DMS53 treated with DMSO at 0.1 percent for 48 hours (cell line): Measurements from ENCODE around the gene PCDHGA12.

Source experiments
- DNase-seq: peaks from one replicate; lab custom pipeline; 2025; ENCODE audit not compliant: unreplicated experiment; lab: John Stamatoyannopoulos, UW

PCDHGA12 gene

DNA sequence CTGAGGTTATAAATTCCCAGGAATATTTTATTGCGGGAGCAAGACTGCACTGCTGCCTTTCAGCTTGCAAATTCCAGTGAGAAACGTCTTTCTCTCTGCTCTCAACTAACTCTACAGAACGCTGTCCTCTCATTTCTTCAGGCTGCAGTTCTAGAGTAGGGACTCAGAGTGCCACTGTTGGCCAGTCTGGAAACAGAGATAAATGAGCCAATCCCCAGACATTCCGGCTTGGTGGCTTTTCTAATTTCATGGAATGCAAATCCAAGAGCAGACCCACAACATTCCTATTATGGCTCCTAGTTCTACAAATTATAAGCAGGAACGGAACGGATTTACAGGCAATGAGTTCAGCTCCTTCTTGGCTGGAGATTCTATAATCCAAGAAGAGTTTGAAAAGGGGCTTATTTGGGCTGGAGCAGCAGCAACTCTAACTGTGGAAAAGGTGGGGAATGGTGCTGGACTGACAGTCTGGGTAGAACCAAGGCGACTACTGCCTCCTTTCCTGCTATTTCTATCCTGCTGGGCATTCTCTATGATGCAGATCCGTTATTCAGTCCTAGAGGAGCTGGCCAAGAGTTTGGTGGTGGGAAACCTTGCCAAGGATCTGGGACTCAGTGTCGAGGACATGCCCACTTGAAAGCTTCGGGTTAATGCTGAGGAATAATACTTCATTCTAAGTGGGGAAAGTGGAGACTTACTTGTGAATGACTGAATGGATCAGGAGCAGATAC is 9.3 kb downstream of the PCDHGA12 start:
- DNase-seq, result no peak

DNA sequence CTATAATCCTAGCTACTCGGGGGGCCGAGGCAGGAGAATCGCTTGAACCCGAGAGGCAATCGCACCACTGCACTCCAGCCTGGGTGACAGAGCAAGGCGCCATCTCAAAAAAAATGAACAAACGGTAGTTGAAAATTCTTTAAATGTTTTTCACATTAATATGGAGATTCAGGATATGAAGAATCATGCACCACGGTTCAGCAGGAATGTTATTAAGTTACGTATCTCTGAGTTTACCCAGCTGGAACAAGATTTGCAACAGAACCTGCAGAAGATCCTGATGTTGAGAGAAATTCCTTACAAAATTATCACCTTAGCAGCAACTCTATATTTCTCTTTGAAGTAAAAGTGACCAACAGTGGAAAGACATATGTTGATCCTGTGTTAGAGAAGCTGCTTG is 10.0 kb downstream of the PCDHGA12 start:
- no peak for DNase-seq

DNA sequence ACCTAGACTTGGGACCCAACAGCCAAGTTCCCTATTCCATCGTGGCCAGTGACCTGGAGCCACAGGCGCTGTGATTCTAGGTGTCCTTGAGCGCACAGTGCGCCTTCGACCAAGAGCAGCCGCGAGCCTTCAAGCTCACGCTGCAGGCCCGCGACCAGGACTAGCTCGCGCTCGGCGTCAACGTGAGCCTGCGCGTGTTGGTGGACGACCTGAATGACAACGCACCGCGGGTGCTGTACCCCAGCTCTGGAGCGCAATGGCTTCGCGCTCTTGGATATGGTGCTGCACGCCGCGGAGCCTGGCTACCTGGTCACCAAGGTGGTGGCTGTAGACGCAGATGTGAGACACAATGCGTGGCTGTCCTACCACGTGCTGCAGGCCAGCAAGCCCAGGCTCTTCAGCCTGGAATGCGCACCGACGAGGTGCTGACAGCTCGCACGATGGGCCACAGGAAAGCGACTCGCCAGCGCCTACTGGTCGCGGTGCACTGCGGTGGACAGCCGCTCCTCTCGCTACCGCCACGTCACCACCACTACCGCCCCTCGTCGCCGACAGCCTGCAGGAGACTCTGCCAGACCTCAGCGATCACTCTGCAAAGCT is 11.4 kb downstream of the PCDHGA12 start:
- no peak for DNase-seq

DNA sequence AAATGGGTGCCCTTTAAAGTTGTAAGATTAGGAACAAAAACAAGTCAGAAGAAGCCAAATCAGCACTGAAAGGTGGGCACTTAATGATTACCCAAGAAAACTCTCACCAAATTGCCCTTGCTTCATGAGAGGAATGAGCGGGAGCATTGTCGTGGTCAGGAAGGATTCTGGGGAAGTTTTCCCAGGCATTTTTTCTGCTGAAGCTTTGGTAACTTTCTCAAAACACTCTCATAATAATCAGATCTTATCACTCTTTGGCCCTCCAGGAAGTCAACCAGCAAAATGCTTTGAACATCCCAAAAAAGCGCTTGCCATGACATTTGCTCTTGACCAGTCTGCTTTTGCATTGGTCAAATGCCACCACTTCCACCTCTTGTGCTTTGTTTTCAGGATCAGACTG is 35.0 kb downstream of the PCDHGA12 start:
- DNase-seq, result no peak

DNA sequence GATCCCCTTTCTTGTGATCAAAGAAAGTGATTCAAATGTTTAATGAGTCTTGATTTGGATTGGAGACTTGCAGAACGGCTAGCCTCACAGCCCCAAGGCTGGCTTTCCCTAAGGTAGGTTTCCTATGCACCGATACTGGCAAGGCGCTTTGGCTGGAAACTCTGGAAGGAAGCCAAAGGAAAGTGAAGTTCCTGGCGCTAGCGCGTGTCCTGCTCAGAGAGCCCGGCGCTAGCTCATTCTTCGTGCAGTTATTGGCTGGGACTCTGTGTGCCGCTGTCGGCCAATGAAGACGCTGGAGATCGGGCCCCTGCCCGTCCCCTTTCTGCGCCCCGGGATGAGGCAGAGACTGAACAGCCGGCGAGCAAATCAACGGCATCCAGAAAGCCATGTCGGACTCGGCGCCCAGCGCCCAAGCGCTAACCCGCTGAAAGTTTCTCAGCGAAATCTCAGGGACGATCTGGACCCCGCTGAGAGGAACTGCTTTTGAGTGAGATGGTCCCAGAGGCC is 45.4 kb downstream of the PCDHGA12 start, which contains the start of gene PCDHGC3:
Gene PCDHGC3 (plus strand): TSS at position 342 of the 507 bp plus-strand sequence. CDS start 151 bp downstream, at position 493.
- peak; percentile 63 for DNase-seq

DNA sequence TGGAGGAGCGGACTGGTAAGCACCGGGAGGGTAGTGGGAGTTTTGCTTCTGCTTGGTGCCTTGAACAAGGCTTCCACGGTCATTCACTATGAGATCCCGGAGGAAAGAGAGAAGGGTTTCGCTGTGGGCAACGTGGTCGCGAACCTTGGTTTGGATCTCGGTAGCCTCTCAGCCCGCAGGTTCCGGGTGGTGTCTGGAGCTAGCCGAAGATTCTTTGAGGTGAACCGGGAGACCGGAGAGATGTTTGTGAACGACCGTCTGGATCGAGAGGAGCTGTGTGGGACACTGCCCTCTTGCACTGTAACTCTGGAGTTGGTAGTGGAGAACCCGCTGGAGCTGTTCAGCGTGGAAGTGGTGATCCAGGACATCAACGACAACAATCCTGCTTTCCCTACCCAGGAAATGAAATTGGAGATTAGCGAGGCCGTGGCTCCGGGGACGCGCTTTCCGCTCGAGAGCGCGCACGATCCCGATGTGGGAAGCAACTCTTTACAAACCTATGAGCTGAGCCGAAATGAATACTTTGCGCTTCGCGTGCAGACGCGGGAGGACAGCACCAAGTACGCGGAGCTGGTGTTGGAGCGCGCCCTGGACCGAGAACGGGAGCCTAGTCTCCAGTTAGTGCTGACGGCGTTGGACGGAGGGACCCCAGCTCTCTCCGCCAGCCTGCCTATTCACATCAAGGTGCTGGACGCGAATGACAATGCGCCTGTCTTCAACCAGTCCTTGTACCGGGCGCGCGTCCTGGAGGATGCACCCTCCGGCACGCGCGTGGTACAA is 46.0 kb downstream of the PCDHGA12 start:
- DNase-seq, result peak; percentile 25

DNA sequence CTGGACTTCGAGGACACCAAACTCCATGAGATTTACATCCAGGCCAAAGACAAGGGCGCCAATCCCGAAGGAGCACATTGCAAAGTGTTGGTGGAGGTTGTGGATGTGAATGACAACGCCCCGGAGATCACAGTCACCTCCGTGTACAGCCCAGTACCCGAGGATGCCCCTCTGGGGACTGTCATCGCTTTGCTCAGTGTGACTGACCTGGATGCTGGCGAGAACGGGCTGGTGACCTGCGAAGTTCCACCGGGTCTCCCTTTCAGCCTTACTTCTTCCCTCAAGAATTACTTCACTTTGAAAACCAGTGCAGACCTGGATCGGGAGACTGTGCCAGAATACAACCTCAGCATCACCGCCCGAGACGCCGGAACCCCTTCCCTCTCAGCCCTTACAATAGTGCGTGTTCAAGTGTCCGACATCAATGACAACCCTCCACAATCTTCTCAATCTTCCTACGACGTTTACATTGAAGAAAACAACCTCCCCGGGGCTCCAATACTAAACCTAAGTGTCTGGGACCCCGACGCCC is 46.8 kb downstream of the PCDHGA12 start:
- DNase-seq, result no peak

DNA sequence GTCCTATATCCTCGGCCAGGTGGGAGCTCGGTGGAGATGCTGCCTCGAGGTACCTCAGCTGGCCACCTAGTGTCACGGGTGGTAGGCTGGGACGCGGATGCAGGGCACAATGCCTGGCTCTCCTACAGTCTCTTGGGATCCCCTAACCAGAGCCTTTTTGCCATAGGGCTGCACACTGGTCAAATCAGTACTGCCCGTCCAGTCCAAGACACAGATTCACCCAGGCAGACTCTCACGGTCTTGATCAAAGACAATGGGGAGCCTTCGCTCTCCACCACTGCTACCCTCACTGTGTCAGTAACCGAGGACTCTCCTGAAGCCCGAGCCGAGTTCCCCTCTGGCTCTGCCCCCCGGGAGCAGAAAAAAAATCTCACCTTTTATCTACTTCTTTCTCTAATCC is 47.5 kb downstream of the PCDHGA12 start:
- no peak for DNase-seq

DNA sequence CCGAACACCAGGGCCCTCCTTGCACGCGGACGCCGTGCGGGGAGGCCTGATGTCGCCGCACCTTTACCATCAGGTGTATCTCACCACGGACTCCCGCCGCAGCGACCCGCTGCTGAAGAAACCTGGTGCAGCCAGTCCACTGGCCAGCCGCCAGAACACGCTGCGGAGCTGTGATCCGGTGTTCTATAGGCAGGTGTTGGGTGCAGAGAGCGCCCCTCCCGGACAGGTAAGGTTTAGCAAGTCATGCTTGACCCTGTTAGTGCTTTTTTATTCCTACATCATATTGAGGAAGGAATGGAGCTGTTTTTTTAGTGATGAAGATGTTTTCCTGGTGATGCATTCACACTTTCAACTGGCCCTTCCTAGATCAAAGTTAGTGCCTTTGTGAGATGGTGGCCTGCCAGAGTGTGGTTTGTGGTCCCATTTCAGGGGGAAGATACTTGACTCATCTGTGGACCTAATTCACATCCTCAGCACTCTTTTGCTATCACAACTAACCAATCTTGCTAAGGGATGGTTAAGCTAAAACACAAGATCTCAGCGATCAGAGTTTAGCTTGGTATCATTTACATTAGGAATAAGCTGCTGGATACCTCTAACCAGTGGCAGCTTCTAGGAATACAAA is 48.1 kb downstream of the PCDHGA12 start:
- peak; percentile 81 for DNase-seq

DNA sequence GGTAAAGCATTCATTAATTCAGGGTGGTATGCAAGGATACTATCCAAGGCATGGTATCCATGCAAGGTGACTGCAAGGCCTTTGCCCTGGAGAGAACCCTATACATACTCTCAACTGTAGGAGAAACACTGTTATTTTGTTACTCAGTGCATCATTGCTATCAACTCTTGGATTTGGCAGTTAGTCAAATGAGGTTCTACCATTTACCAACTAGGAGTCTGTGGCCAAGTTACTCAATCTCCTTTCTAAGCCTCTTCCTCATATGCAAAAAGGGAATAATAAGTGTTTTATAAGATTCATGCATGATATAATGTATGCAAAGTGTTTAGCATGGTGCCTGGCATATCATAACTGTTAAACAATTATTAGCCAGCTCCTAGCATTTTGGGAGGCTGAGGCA is 49.5 kb downstream of the PCDHGA12 start:
- DNase-seq, result no peak
